ENCODE results near the gene CLEC4M.
"Not testable (repeated sequence)": the region's sequence is repeated elsewhere in the genome, so short reads cannot be mapped to it uniquely, and the experiment has no call there.

CLEC4M gene

DNA sequence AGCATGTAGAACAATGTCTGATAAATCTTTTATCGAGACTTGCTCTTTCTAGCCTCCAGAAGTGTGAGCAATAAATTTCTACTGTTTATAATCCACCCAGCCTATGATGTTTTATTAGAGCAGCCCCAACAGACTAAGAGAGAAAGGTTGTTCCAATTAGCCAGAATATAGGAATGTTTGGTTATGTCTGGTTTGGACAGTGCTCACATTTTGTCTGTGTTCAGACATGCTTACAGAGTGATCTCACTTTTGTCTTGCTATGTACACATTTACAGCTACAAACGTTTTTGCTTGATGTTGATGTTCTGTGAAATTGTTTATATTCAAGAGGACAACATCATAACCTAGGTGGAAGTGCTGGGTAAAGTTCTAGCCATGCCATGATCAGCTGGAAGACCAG is 48.9 kb downstream of the CLEC4M start:
- DNase-seq (ENCODE audit: low read depth in 2 of 2), result no peak

DNA sequence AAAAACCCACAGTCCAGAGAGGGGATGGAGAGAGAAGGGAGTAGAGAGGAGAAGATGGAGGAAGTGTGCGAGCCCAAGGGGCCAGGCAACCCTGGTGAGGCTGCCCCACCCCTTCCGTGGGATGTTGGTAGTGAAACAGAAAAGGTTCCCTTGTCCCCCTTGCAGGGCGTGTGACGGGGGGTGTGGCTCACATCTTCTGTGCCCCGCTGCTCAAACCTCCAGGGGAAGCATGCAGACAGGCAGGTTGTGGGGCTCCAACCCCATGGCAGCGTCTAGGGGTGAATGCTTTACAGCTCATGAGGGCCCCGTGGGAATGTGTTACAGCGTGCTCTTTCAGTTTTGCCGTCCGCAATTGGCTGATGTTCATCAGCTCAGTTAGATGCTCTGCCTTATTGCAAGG is 52.3 kb downstream of the CLEC4M start:
- no peak for DNase-seq (ENCODE audit: low read depth in 2 of 2)

DNA sequence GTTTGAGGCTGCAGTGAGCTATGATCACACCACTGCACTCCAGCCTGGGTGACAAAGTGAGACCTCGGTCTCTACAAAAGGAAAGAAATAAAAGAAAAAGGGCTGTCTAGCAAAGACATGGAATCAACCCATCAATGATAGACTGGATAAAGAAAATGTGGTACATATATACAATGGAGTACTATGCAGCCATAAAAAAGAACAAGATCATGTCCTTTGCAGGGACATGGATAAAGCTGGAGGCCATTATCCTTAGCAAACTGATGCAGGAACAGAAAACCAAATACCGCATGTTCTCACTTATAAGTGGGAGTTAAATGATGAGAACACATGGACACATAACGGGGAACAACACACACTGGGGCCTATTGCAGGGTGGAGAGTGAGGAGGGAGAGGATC is 53.0 kb downstream of the CLEC4M start:
- not testable (repeated sequence) for DNase-seq (ENCODE audit: low read depth in 2 of 2)

- no peak for DNase-seq (ENCODE audit: low read depth in 2 of 2)
Observed at GRCh38 chr19:7817801-7818200, 54.8 kb downstream of the CLEC4M start.

DNA sequence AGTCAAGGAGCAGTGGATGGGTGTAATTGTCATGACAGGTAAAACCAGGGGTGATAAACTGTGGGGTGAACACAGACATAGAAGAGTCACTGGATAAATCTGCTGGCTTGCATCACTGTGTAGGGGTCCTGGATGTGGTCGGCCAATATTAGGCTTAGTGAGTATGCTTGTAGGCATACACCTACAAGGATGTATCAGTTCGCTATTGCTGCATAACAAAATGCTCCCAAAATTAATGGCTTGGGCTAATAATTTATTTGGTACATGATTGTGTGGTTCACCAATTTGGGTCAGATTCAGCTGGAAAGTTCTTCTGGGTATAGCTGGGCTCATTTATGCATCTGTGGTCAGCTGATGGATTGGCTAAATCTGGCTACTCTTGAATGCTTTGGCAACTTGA is 55.8 kb downstream of the CLEC4M start:
- DNase-seq (ENCODE audit: low read depth in 2 of 2), result no peak

All from activated CD4-positive, alpha-beta T cell treated with anti-CD3 and anti-CD28 coated beads for 24 hours (primary cell).